GM19351 (cell line): ENCODE data around the gene GRIK4.

Source experiments
- ATAC-seq: cut with Tn5 transposase; IDR thresholded peaks from one replicate; pipeline ENCODE4 v1.9.1; 2021; ENCODE audit warnings: mild to moderate bottlenecking, moderate library complexity; ENCODE audit not compliant: unreplicated experiment

GRIK4 gene

GRCh38 chr11:120547316-120547715, 35.8 kb downstream of the GRIK4 start:
- no peak for ATAC-seq

DNA sequence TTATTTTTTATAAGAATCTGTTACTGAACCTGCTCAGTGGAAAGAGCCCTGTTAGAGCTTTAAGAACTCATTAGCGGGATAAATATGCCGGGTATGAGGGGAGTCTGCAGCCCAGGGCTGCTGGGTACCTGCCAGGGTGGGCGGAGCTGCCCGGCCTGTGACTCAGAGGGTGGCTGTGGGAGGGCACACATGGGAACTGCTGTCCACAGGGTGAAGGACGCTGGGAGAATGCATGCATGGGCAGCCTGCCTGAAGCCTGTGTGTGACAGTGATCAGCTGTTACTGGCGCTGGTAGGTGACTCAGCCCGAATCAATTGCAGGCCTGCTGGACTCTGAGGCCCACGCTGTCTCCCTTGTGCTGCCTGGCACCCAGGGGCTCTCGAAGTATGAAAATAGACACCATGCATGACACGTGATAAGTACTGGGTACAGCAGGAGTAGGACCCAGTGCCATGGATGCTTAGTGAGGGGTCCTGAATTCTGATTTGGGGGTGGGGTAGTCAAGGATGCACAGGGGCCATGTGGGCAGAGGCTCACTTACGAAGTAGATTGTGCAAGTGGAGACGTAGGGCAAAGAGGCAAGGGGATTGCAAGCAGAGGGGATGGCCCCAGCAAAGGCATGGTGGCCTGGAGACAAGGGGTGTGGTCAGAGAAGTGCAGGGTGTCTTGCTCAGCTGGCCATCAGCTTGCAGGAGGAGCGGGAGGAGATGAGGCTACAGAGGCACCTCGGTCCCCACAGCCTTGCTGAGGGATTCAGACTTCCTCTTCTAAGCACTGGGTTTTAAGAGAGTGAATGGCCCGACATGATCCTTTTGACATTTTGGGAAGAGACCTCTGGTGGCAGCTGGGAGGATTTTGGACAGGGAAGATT, 36.5 kb downstream of the GRIK4 start:
- ATAC-seq = no peak

DNA sequence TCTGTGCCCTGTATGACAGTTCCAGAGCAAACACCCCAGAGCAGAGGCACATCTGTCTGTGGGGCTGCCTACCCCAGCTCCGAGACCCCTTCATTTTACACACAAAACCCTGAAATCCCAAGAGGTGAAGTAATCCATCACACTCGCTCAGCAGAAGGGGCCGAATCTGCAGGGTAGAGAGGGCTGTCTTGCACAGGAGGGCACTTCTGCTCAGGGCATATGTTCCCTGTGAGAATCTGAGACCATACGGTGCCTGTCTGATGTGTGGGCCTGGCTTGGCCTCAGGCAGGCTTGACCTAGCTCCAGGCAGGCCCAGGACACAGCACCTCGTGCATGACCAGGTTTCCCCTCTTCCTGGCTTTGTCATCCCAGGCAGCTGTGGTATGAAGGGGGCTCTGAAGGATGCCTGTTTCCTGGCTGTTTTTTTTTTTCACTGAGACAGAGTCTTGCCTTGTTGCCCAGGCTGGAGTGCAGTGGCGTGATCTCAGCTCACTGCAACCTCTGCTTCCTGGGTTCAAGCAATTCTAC, 37.2 kb downstream of the GRIK4 start:
- no peak for ATAC-seq

DNA sequence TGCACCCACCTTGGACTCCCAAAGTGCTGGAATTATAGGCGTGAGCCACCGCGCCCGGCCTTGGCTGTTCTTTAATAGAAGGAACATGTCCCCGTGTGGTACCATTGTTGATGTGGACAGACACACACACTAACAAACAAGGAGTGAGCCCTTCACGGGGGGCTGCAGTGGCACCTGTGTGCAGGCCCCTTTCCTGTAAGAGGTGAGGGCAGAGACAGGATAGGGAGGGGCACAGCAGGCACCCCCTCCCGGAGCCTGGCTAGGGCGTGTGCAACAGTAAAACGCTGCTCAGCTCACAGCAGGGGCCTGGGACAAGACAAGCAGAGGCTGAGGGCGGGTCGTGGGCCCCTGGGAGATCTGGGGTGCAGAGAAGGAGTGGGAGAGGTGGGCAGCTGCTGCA, 37.8 kb downstream of the GRIK4 start:
- no peak for ATAC-seq

DNA sequence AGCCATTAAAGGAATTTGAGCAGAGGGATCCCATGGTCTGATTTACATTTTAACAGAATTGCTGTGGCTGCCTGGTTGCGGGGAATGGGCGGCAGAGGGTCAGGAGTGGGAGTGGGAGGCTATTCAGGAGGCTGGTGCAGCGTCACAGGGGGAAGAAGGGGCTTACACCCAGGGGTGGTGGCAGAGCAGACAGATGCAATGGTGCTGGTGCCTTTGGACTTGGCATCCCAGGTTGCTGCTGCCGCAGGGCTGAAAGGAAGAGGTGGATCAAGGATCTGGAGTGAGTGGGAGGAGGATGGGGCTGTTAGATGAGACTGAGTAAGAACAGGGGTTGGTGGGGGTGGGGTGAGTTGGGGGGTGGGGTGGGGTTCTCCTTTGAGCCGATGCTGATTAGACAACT, 38.5 kb downstream of the GRIK4 start:
- no peak for ATAC-seq

DNA sequence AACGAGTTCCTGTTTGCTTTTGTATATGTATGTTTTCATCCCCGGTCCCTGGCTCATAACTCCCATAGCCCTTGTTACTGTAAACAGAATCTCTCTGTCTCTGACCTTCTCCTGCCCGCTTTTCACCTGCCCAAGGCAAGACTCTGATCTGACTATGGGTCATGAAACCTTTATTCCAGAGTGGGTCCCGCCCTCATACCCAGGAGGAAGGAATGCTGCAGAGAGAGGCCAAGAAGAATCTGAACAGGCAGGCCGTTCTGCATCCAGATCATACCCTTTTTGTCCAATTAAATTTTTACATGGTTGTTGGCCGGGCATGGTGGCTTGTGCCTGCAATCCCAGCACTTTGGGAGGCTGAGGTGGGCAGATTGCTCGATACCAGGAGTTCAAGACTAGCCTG, 39.6 kb downstream of the GRIK4 start:
- ATAC-seq = no peak

GRCh38 chr11:120554766-120555432, 43.4 kb downstream of the GRIK4 start:
- no peak for ATAC-seq

DNA sequence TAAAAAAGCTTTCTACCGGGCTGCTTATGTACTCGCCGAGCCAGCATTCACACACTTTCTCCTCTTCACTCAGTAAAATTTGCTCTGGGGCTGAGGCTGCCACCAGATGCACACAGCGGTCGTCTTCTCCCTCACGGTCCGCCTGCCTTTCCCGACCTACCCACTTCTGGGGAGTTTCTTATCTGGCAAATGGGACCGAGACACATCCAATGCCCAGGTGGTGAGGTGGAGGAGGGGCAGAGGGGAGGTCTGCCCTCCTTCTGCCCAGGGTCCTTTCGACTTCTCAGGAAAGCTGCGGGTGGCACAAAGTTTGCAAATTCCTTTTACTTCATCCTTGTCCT, 43.9 kb downstream of the GRIK4 start:
- no peak for ATAC-seq

DNA sequence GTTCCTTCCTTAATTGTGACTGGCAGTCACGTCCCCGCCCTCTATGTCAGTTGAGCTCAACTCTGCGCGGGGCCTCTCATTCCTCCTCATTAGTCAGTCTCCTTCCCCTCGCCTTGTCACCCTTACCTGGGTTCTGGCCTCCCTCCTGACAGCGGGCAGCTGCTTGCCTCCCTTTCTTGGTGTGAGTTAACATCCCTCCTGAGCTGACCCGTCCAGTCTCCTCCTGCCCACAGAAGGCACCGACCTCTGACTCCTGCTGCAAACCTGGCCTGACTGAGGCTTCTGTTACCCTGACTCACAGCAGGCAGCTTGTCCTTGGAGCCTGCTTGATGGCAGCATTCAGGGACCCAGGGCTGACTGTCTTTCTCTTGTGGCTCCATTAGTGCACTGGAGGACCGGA, 45.2 kb downstream of the GRIK4 start:
- ATAC-seq = no peak

GRCh38 chr11:120558744-120559431, 47.3 kb downstream of the GRIK4 start:
- ATAC-seq = no peak

DNA sequence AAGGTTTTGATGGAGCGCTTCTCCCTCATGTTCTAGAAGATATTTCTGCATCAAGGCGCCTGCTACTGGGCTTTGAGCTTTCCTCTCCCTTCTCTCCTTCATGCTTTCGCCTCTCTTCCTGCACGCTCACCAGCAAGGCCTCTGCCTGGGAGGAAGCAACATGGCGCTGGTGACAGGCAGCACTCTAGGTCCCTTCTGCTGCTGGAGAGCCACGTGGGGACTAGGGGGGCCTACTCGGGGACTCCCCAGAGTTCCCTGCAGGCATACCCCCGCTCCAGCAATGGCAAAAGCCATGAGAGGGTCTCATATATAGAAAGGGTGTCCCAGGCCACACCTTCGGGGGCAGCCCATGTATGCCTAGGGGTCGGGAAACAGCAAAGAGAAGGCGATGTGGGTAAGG, 49.7 kb downstream of the GRIK4 start:
- no peak for ATAC-seq

DNA sequence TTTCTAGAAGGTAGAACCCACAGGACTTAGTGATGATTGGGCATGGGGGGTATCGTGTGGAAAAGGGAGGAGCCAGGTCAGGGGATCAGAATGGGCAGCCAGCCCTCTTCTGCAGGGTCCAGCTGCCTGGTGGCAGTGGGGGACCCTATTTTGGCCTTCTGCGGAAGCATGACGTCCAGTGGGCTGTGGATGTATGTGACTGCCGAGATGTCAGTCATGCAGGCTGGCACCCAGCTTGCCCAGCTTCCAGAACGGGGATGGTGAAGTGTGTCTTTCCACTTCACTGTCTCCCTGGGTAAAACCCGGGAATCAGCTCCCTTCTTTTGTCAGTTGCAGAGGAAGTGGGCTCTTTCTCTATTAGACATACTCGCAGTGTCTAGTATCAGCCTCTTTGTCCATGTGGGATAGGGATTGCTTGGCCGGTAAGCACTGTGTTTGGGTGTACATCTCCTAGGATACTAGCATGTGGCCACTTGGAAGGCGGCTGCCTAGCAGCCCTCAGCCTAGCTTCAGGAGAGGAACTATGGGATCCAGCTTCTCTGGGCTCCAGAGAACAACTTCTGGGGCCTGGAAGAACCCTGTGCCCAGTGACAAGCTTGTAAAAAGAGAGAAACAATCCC, 51.4 kb downstream of the GRIK4 start:
- no peak for ATAC-seq

DNA sequence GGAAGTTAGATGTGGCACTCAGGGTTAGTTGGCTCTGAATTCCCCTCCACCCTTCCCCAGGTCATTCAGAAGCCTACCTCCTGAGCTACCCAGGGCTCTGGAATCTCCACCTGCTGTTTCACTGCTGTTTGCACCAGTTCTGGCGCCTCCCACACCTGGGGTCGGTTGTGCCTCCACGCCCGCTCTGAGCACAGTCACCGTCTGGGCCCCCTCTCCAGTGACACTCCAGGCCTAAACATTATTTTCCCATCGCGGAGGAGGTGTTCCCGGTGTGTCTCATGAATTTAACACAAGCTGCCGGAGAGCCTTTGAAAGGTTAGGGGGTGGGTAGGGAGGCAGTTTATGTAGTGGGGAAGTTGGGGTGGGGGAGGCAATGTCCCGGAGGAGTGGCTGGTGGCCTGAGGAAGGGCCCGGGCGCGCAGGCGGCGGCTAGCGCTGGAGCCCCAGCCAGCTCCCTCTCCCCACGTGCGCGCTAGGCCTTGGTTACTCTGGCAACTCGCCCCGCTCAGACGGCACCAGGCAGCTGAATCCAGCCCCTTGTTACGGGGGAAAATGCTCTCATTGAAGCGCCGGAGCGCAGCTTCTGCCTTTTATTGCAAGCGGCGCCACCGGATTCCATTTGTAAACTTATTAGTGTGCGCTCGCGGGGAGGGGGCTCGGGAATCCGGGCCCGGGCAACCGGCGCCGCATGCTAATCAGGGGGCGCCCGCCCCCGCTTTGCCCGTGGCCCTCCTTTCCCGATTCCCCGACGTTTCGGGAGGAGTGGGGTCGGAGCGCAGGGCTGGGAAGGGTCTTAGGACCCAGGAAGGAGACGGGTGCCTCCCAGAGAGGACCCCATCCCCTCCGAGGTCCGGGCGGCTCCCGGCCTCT, 52.4 kb downstream of the GRIK4 start:
- no peak for ATAC-seq

- ATAC-seq = peak; percentile 79
Measured at GRCh38 chr11:120564573-120565311, 53.2 kb downstream of the GRIK4 start.

DNA sequence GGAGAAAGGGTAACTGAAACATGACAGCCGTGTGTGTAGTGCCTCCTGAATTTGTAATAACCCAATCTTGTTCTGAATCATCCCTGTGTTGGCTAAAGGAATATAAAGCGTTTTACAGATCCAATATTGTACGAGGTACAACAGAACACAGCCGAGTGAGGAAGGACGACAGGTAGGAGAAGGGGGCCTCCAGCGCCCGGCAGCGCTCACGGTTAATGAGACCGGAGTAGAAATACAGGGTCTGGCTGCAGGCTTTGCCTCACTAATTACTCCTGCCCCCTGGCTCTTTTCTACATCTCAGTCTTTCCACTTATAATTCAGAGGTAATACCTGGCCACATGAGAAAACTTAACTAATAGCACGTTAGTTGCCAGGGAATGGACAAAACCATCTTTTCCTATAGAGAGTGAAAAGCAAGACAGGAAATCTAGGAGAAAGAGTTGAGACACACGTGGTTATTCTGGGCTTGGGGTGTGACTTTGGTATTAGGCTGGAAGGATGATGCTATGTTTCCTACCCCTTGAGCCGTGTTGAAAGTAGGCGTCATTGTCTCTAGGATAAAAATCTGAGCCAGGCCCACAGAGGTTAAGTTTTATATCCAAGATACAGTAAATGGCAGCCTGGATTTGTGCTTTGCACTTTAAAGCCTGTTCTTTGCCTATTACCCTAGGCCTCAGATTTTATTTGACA, 54.1 kb downstream of the GRIK4 start:
- no peak for ATAC-seq

- no peak for ATAC-seq
Measured at GRCh38 chr11:120566176-120566575, 54.6 kb downstream of the GRIK4 start.

DNA sequence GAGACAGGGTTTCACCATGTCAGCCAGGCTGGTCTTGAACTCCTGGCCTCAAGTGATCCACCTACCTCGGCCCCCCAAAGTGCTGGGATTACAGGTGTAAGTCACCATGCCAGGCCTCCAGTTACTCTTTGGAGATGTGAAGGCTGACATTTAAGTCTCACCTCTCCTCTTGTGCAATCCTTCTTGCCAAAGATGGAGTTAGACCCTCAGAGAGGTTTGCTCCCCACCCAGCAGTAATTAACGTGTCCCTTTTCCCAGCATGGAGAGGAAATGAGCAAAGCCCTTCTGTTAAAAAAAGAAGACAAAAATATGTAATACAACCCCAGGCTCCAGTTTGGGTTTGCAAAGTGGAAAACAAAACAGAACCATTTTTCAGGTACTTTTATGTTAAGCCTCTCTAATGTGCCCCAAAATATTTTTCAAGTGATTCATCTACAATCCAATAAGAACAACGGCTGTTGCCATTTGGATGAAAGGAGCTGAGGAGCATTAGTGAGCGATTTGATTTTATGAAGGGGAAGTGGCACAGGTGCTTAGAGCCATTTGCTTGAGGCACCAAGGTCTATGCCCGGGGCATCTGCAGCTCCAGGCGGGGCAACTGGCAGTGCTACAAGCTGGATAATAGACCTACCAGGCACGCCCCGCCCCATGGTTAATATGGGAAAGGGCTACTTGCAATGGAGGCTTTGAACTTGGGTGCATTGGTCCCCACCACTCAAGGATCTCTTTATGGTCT, 57.2 kb downstream of the GRIK4 start:
- no peak for ATAC-seq

- ATAC-seq = no peak
Measured at GRCh38 chr11:120569861-120570260, 58.3 kb downstream of the GRIK4 start.
